Keratinocyte (primary cell): Measurements from ENCODE around the gene E2F7. TPM values are rescaled to one million over a fixed set of nuclear protein-coding genes. Genes with fewer than 3 reads are reported as not detected.

ENCODE experiments used
- DNase-seq: peaks from one replicate; pipeline ENCODE4 v3.0.0-alpha.2; 2011; ENCODE audit warnings: low read depth, missing footprints, low spot score
- FAIRE-seq: peaks from 2 replicates; lab custom pipeline; 2011; peaks lifted over from hg19 to GRCh38; lab: Jason Lieb, UNC
- H2AFZ ChIP-seq: 2 replicates; pipeline ENCODE4 v1.6.0; 2012; ENCODE audit warnings: low read length, control low read depth, inconsistent platforms; ENCODE audit not compliant: control insufficient read depth
- H3K27ac ChIP-seq: 2 replicates; pipeline ENCODE4 v1.5.1; 2011; ENCODE audit warnings: low read length; ENCODE audit not compliant: control insufficient read depth, insufficient read depth
- H3K27me3 ChIP-seq: 3 replicates; pipeline ENCODE4 v1.6.0; 2011; ENCODE audit warnings: low read length; ENCODE audit not compliant: control insufficient read depth, insufficient read depth; ENCODE audit errors: extremely low read depth
- H3K36me3 ChIP-seq, 2 experiments: 2 replicates in 1 of 2; 3 replicates in 1 of 2; pipeline ENCODE4 v1.5.1; 2011; ENCODE audit warnings: low read length in 2 of 2, mild to moderate bottlenecking in 1 of 2; ENCODE audit not compliant: control insufficient read depth in 2 of 2, insufficient read depth in 2 of 2; ENCODE audit errors: extremely low read depth in 1 of 2
- H3K4me1 ChIP-seq: 3 replicates; pipeline ENCODE4 v1.5.1; 2011; ENCODE audit warnings: low read length; ENCODE audit not compliant: control insufficient read depth, insufficient read depth; ENCODE audit errors: extremely low read depth
- H3K4me2 ChIP-seq: 3 replicates; pipeline ENCODE4 v1.6.0; 2011; ENCODE audit warnings: low read depth, low read length; ENCODE audit not compliant: control insufficient read depth, insufficient read depth; ENCODE audit errors: extremely low read depth
- H3K4me3 ChIP-seq, 3 experiments: fragments of 200-600 bp in 1 of 3; sonication (generic) in 1 of 3; 2 replicates in 2 of 3; 3 replicates in 1 of 3; pipeline ENCODE4 v1.5.1; 2011 to 2016; ENCODE audit warnings: low read length in 3 of 3, mild to moderate bottlenecking in 3 of 3, control low read depth in 2 of 3, inconsistent platforms in 1 of 3, low read depth in 1 of 3, mixed read lengths in 1 of 3, mixed run types in 1 of 3, moderate library complexity in 1 of 3; ENCODE audit not compliant: control insufficient read depth in 2 of 3, insufficient read depth in 2 of 3; ENCODE audit errors: extremely low read depth in 1 of 3
- H3K79me2 ChIP-seq: 2 replicates; pipeline ENCODE4 v1.6.0; 2012; ENCODE audit warnings: low read length; ENCODE audit not compliant: control insufficient read depth, insufficient read depth
- H3K9ac ChIP-seq: 3 replicates; pipeline ENCODE4 v1.6.0; 2011; ENCODE audit warnings: low read length; ENCODE audit not compliant: control insufficient read depth, insufficient read depth; ENCODE audit errors: extremely low read depth
- H3K9me1 ChIP-seq: 3 replicates; pipeline ENCODE4 v1.6.0; 2011; ENCODE audit warnings: low read length; ENCODE audit not compliant: control insufficient read depth, insufficient read depth; ENCODE audit errors: extremely low read depth
- H3K9me3 ChIP-seq: 2 replicates; pipeline ENCODE4 v1.5.1; 2012; ENCODE audit warnings: low read depth, low read length; ENCODE audit not compliant: control insufficient read depth
- H4K20me1 ChIP-seq: 3 replicates; pipeline ENCODE4 v1.6.0; 2011; ENCODE audit warnings: low read length; ENCODE audit not compliant: control insufficient read depth, insufficient read depth; ENCODE audit errors: extremely low read depth
- EZH2 ChIP-seq: IDR thresholded peaks from one replicate; pipeline ENCODE4 v1.6.1; 2012; ENCODE audit warnings: inconsistent platforms, mild to moderate bottlenecking, low read length, moderate library complexity
- dilution Hi-C: fragments of 300-500 bp; cut with MboI; formaldehyde crosslinking; loops from one replicate; pipeline ENCODE4 v1.7.0; 2020; ENCODE audit warnings: low sequenced_read_pairs; ENCODE audit not compliant: extremely low pct_ligation_motif_present
- polyA plus RNA-seq, 5 experiments: library from polyadenylated mRNA; depleted of rRNA in 3 of 5; stranded (reverse) in 3 of 5; stranded (forward) in 1 of 5; unstranded in 1 of 5; fragments of >200 nt; gene quantifications; 1 replicate in 1 of 5; 2 replicates in 3 of 5; 3 replicates in 1 of 5; pipeline versions ENCODE4 v1.2.1 to v1.2.3, GENCODE V29; 2011 to 2012; ENCODE audit warnings: missing spikeins in 2 of 5, low read depth in 1 of 5, low replicate concordance in 1 of 5
- TF ChIP-seq, protein P1 (sequence below), 3 experiments: IDR thresholded peaks in 1 of 3; conservative IDR thresholded peaks in 1 of 3; optimal IDR thresholded peaks in 1 of 3; 2 replicates in 2 of 3; 3 replicates in 1 of 3; pipeline versions ENCODE3 to v1.5.1; 2011; ENCODE audit warnings: low read length in 3 of 3, mild to moderate bottlenecking in 3 of 3, moderate library complexity in 2 of 3, control low read depth in 1 of 3, inconsistent platforms in 1 of 3; ENCODE audit not compliant: insufficient read depth in 2 of 3; ENCODE audit errors: extremely low read depth in 1 of 3

The E2F7 gene
- polyA plus RNA-seq, 1 donor (not counting 4 experiments of a cell fraction or from before 2014, with no cell fraction given), result 9.9 TPM

DNA sequence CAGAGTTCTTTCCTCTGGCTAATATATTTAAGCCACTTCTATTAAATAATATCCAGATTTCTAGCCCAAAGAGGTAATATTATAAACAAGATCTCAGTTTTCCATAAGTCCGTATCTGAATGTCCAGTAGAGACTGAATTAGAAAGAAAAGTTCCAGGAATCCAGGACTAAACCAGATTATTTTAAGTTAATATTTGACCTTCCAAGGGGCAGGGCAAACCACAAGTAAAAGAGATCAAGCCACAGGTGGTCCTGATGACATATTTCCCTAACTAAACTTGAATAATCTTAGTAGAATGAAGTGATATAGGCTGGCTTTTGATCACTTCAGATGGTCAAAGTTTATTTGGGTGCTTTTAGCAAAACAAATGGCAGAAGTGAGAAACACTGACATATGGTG lies 43.3 kb upstream of the E2F7 start:
- FAIRE-seq (no peak), DNase-seq (no peak)
- H3K79me2 ChIP-seq, result no peaks in the 10 kb centered on the region
- H4K20me1 ChIP-seq, result no peaks in the 10 kb centered on the region
- H3K9ac ChIP-seq, result no peak overlapping the region
- H3K4me1 ChIP-seq, result peaks cover 10% of the 10 kb centered on the region
- no peaks in the 10 kb centered on the region for H3K27me3 ChIP-seq
- TF ChIP-seq, protein P1, sequence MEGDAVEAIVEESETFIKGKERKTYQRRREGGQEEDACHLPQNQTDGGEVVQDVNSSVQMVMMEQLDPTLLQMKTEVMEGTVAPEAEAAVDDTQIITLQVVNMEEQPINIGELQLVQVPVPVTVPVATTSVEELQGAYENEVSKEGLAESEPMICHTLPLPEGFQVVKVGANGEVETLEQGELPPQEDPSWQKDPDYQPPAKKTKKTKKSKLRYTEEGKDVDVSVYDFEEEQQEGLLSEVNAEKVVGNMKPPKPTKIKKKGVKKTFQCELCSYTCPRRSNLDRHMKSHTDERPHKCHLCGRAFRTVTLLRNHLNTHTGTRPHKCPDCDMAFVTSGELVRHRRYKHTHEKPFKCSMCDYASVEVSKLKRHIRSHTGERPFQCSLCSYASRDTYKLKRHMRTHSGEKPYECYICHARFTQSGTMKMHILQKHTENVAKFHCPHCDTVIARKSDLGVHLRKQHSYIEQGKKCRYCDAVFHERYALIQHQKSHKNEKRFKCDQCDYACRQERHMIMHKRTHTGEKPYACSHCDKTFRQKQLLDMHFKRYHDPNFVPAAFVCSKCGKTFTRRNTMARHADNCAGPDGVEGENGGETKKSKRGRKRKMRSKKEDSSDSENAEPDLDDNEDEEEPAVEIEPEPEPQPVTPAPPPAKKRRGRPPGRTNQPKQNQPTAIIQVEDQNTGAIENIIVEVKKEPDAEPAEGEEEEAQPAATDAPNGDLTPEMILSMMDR (optimal IDR thresholded peaks at IDR 0.05 in 1 of 3, IDR thresholded peaks at IDR 0.05 in 1 of 3, conservative IDR thresholded peaks at IDR 0.05 in 1 of 3; ENCODE audit: extremely low read depth in 1 of 3, insufficient read depth in 2 of 3, low read length in 3 of 3), result no peak
- no peak for TF ChIP-seq EZH2
- H3K36me3 ChIP-seq, result no peaks in the 10 kb centered on the region
- H3K4me3 ChIP-seq, result no peak overlapping the region
- dilution Hi-C loops, result no loop called here
- no peaks in the 10 kb centered on the region for H3K9me3 ChIP-seq
- no peak overlapping the region for H2AFZ ChIP-seq
- H3K4me2 ChIP-seq, result no peak overlapping the region
- no peak overlapping the region for H3K27ac ChIP-seq
- H3K9me1 ChIP-seq, result no peaks in the 10 kb centered on the region

DNA sequence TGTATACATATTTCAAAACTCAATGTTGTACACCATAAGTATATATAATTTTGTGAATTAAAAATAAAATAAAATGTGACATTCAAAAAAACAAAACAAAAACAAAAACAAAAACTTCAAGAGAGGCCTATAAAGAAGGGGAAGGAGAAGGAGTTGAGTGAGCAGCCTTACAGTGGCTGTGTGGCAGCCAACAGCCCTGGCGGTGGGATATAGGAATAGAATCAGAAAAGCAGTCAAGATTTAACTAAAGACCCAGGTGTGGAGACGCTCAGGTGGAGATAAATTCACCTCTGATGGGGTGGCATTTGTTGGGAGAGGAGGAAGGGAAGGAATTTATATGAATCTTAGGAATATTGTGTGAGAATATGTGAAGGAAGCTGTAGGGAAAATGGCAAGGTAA lies 41.8 kb upstream of the E2F7 start:
- Histone ChIP-seq H3K9me3 (no peaks in the 10 kb centered on the region), H3K4me3 (no peak overlapping the region), H3K9me1 (no peaks in the 10 kb centered on the region), H2AFZ (no peak overlapping the region), H3K27me3 (no peaks in the 10 kb centered on the region), H3K79me2 (no peaks in the 10 kb centered on the region), H3K27ac (no peak overlapping the region), H3K4me1 (peaks cover 23% of the 10 kb centered on the region), H3K36me3 (no peaks in the 10 kb centered on the region), H4K20me1 (no peaks in the 10 kb centered on the region), H3K9ac (no peak overlapping the region), H3K4me2 (no peak overlapping the region)
- dilution Hi-C loops, result no loop called here
- DNase-seq, result no peak
- no peak for FAIRE-seq
- no peak for TF ChIP-seq EZH2
- TF ChIP-seq, protein P1 (optimal IDR thresholded peaks at IDR 0.05 in 1 of 3, IDR thresholded peaks at IDR 0.05 in 1 of 3, conservative IDR thresholded peaks at IDR 0.05 in 1 of 3; ENCODE audit: extremely low read depth in 1 of 3, insufficient read depth in 2 of 3, low read length in 3 of 3), result no peak
